GM23338 (cell line): ENCODE measurements around the gene LAYN. TPM values are rescaled to one million over a fixed set of nuclear protein-coding genes. Genes with fewer than 3 reads are reported as not detected.

Experiments used
- ATAC-seq: fragments of 200-7000 bp; cut with Tn5 transposase; 3 replicates; pipeline ENCODE4 v1.9.1; 2020
- DNase-seq: peaks from one replicate; pipeline ENCODE4 v3.0.0-alpha.2; 2015; ENCODE audit warnings: low spot score
- H2AFZ ChIP-seq: fragments of 200-600 bp; sonication (generic); 2 replicates; pipeline ENCODE4 v1.8.0; 2016; ENCODE audit warnings: antibody characterized with exemption, mild to moderate bottlenecking, moderate library complexity
- H3F3A ChIP-seq: fragments of 200-600 bp; sonication (generic); replicated peaks from 2 replicates; pipeline ENCODE4 v1.8.0; 2017; ENCODE audit warnings: antibody characterized with exemption, mixed run types, low read depth
- H3K27ac ChIP-seq: fragments of 200-600 bp; sonication (generic); 2 replicates; pipeline ENCODE4 v1.6.1; 2016; ENCODE audit warnings: low read depth
- H3K27me3 ChIP-seq: fragments of 200-600 bp; sonication (generic); 2 replicates; pipeline ENCODE4 v1.8.0; 2016; ENCODE audit warnings: mild to moderate bottlenecking, mixed run types, moderate library complexity; ENCODE audit not compliant: insufficient read depth
- H3K36me3 ChIP-seq: fragments of 200-600 bp; sonication (generic); 2 replicates; pipeline ENCODE4 v1.8.0; 2016; ENCODE audit warnings: mild to moderate bottlenecking; ENCODE audit not compliant: insufficient read depth
- H3K4me1 ChIP-seq: fragments of 200-600 bp; sonication (generic); 2 replicates; pipeline ENCODE4 v1.8.0; 2016; ENCODE audit warnings: mild to moderate bottlenecking, moderate library complexity; ENCODE audit not compliant: insufficient read depth
- H3K4me2 ChIP-seq: fragments of 200-600 bp; sonication (generic); 2 replicates; pipeline ENCODE4 v1.7.1; 2017; ENCODE audit warnings: mixed run types
- H3K4me3 ChIP-seq: fragments of 200-600 bp; sonication (generic); 2 replicates; pipeline ENCODE4 v1.6.1; 2016; ENCODE audit warnings: mixed run types
- H3K79me2 ChIP-seq: fragments of 200-600 bp; sonication (generic); replicated peaks from 2 replicates; pipeline ENCODE4 v1.8.0; 2017; ENCODE audit warnings: mild to moderate bottlenecking; ENCODE audit not compliant: insufficient read depth
- H3K9me2 ChIP-seq: fragments of 200-600 bp; sonication (generic); 2 replicates; pipeline ENCODE4 v1.8.0; 2017; ENCODE audit not compliant: insufficient read depth
- H4K20me1 ChIP-seq: fragments of 200-600 bp; sonication (generic); replicated peaks from 2 replicates; pipeline ENCODE4 v1.8.0; 2017; ENCODE audit warnings: mild to moderate bottlenecking; ENCODE audit not compliant: insufficient read depth
- H3K27ac Mint-ChIP-seq: 2 replicates; pipeline ENCODE4 v1.8.0; 2020; ENCODE audit warnings: inconsistent platforms, mild to moderate bottlenecking, moderate library complexity, mixed read lengths
- H3K27me3 Mint-ChIP-seq: 3 replicates; pipeline ENCODE4 v1.8.0; 2022; ENCODE audit warnings: low read depth, mild to moderate bottlenecking, moderate library complexity, mixed read lengths, inconsistent platforms; ENCODE audit not compliant: insufficient read depth, poor library complexity
- H3K36me3 Mint-ChIP-seq: 3 replicates; pipeline ENCODE4 v1.8.0; 2021; ENCODE audit warnings: low read depth, mild to moderate bottlenecking, inconsistent platforms, moderate library complexity, mixed read lengths
- H3K4me1 Mint-ChIP-seq: 3 replicates; pipeline ENCODE4 v1.8.0; 2020; ENCODE audit warnings: mild to moderate bottlenecking, inconsistent platforms, mixed read lengths
- H3K4me3 Mint-ChIP-seq: 3 replicates; pipeline ENCODE4 v1.8.0; 2021; ENCODE audit warnings: moderate library complexity, mild to moderate bottlenecking, inconsistent platforms, mixed read lengths
- H3K9me3 Mint-ChIP-seq: 3 replicates; pipeline ENCODE4 v1.8.0; 2020; ENCODE audit warnings: moderate library complexity, mild to moderate bottlenecking, inconsistent platforms, mixed read lengths
- CREB1 ChIP-seq: fragments of 250-450 bp; sonication (Bioruptor Pico); IDR thresholded peaks from 2 replicates; pipeline ENCODE4 v1.5.0; 2020; ENCODE audit warnings: low read depth, mild to moderate bottlenecking, moderate library complexity
- EZH2 ChIP-seq: fragments of 200-600 bp; sonication (generic); IDR thresholded peaks from one replicate; pipeline ENCODE4 v1.8.0; 2017; ENCODE audit warnings: antibody characterized with exemption, mild to moderate bottlenecking, low read depth; ENCODE audit not compliant: unreplicated experiment
- EZH2phosphoT487 ChIP-seq: fragments of 200-600 bp; sonication (generic); IDR thresholded peaks from one replicate; pipeline ENCODE4 v1.8.1; 2018; ENCODE audit warnings: antibody characterized with exemption; ENCODE audit not compliant: unreplicated experiment
- JUNB ChIP-seq: IDR thresholded peaks from one replicate; pipeline ENCODE4 v1.6.1; 2016; ENCODE audit warnings: antibody characterized with exemption; ENCODE audit not compliant: unreplicated experiment
- NANOG ChIP-seq: IDR thresholded peaks from 2 replicates; pipeline ENCODE4 v1.6.1; 2016; ENCODE audit warnings: antibody characterized with exemption, borderline replicate concordance
- POLR2AphosphoS5 ChIP-seq: IDR thresholded peaks from 2 replicates; pipeline ENCODE4 v1.6.1; 2016; ENCODE audit warnings: antibody characterized with exemption, low read depth
- STAT1 ChIP-seq: IDR thresholded peaks from one replicate; pipeline ENCODE4 v1.6.1; 2016; ENCODE audit warnings: antibody characterized with exemption; ENCODE audit not compliant: unreplicated experiment
- ZNF114 ChIP-seq: fragments of 250-450 bp; sonication (Bioruptor Pico); IDR thresholded peaks from 2 replicates; pipeline ENCODE4 v1.5.0; 2020; ENCODE audit warnings: mild to moderate bottlenecking, moderate library complexity
- ZNF331 ChIP-seq: fragments of 250-450 bp; sonication (Bioruptor Pico); IDR thresholded peaks from 2 replicates; pipeline ENCODE4 v1.5.0; 2020; ENCODE audit warnings: low read depth, mild to moderate bottlenecking, moderate library complexity
- polyA plus RNA-seq: library from polyadenylated mRNA; unstranded; fragments of >200 nt; fragmentation: Nextera tagmentation; extraction: Ambion mirVana; gene quantifications from 2 replicates; pipeline ENCODE4 v1.2.1, GENCODE V29; 2016
- total RNA-seq: library from RNA; depleted of rRNA; stranded (reverse); fragments of >200 nt; shearing (Covaris generic); gene quantifications from 2 replicates; pipeline ENCODE4 v1.2.3, GENCODE V29; 2014
- TF ChIP-seq, protein P1 (sequence below): fragments of 250-450 bp; sonication (Bioruptor Pico); IDR thresholded peaks from 2 replicates; pipeline ENCODE4 v1.5.0; 2020; ENCODE audit warnings: mild to moderate bottlenecking, moderate library complexity
- TF ChIP-seq, protein P2 (sequence below): IDR thresholded peaks from 2 replicates; pipeline ENCODE4 v1.6.1; 2016; ENCODE audit warnings: antibody characterized with exemption
- TF ChIP-seq, protein P3 (sequence below), 2 experiments: fragments of 200-600 bp in 1 of 2; sonication (generic) in 1 of 2; conservative IDR thresholded peaks; 2 replicates each; pipeline versions ENCODE4 v1.5.1 to v1.6.1; 2016 to 2017; ENCODE audit warnings: antibody characterized with exemption in 2 of 2, low read depth in 2 of 2, mild to moderate bottlenecking in 2 of 2, moderate library complexity in 1 of 2

The LAYN gene
- total and polyA plus RNA-seq, 2 experiments from 2014 or later = 6.8 to 7.9 TPM

DNA sequence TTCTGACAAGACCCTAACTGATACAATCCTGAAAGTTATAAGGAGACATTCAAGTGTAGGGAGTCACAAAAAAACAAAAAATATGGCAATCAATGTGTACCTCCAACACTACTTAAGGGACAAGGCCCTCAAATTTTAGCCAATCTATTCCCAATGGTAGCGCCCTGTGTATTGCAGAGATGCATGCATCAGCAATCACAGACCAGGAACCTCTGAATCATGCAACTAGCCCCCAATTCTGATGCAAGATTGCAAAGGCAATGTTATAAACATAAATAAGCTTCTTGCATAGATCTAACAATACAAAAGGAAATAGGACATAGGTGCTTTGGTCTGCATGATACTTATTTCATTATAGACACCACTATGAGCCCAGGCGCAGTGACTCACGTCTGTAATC is 32.1 kb downstream of the LAYN start:
- Mint-ChIP-seq H3K27ac (no peak overlapping the region), H3K36me3 (no peaks in the 10 kb centered on the region), H3K27me3 (no peaks in the 10 kb centered on the region), H3K9me3 (no peaks in the 10 kb centered on the region), H3K4me1 (0 out of 3 replicates have a peak, but pooled peaks cover 7% of the 10 kb centered on the region), H3K4me3 (no peak overlapping the region)
- Histone ChIP-seq H3K4me2 (no peak overlapping the region), H3K9me2 (no peaks in the 10 kb centered on the region), H4K20me1 (no peaks in the 10 kb centered on the region), H2AFZ (no peak overlapping the region), H3K27ac (no peak overlapping the region), H3K36me3 (no peaks in the 10 kb centered on the region), H3K79me2 (no peaks in the 10 kb centered on the region), H3K4me3 (no peak overlapping the region), H3K27me3 (no peaks in the 10 kb centered on the region), H3K4me1 (peaks cover 6% of the 10 kb centered on the region; the same call in 1 of the 2 replicates), H3F3A (no peaks in the 10 kb centered on the region)
- DNase-seq = no peak
- no peak for TF ChIP-seq NANOG
- no peak for TF ChIP-seq STAT1
- no peak for TF ChIP-seq JUNB
- no peak for TF ChIP-seq CREB1 (CRISPR knock-in tag)
- no peak for TF ChIP-seq EZH2
- ATAC-seq = no peak

DNA sequence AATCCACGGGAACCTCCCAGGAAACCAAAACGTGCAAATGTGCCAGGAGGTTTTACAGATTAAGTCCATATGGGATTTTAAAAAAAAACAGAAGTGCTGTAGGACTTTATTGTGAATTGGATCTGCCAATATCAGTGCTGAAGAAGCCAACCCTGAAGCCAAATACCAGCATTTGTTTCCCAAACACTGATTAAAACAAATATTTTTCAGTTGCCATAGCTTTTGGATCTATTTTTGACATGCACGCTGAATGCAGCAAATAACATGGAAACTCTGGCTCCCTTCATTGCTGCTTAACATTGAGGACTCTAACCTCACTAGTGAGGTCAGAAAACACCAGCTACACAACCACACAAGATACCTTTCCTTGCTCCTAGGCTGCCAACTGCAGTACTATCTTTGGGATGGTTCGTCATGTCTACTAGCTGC is 33.3 kb downstream of the LAYN start:
- DNase-seq (no peak), ATAC-seq (no peak)
- no peaks in the 10 kb centered on the region for H3K79me2 ChIP-seq
- 0 out of 3 replicates have a peak, but pooled peaks cover 7% of the 10 kb centered on the region for H3K4me1 Mint-ChIP-seq
- H3K4me3 ChIP-seq = no peak overlapping the region
- peaks cover 6% of the 10 kb centered on the region; the same call in 1 of the 2 replicates for H3K4me1 ChIP-seq
- no peak overlapping the region for H2AFZ ChIP-seq
- no peak overlapping the region for H3K27ac Mint-ChIP-seq
- H3K27ac ChIP-seq = no peak overlapping the region
- no peaks in the 10 kb centered on the region for H3K9me2 ChIP-seq
- H3K27me3 Mint-ChIP-seq = no peaks in the 10 kb centered on the region
- no peaks in the 10 kb centered on the region for H3F3A ChIP-seq
- H3K4me2 ChIP-seq = no peak overlapping the region
- H3K27me3 ChIP-seq = no peaks in the 10 kb centered on the region
- H3K4me3 Mint-ChIP-seq = no peak overlapping the region
- H3K9me3 Mint-ChIP-seq = no peaks in the 10 kb centered on the region
- H3K36me3 Mint-ChIP-seq = no peaks in the 10 kb centered on the region
- no peaks in the 10 kb centered on the region for H3K36me3 ChIP-seq
- no peaks in the 10 kb centered on the region for H4K20me1 ChIP-seq
- no peak for TF ChIP-seq JUNB
- no peak for TF ChIP-seq ZNF331 (CRISPR knock-in tag)
- TF ChIP-seq, protein P1, sequence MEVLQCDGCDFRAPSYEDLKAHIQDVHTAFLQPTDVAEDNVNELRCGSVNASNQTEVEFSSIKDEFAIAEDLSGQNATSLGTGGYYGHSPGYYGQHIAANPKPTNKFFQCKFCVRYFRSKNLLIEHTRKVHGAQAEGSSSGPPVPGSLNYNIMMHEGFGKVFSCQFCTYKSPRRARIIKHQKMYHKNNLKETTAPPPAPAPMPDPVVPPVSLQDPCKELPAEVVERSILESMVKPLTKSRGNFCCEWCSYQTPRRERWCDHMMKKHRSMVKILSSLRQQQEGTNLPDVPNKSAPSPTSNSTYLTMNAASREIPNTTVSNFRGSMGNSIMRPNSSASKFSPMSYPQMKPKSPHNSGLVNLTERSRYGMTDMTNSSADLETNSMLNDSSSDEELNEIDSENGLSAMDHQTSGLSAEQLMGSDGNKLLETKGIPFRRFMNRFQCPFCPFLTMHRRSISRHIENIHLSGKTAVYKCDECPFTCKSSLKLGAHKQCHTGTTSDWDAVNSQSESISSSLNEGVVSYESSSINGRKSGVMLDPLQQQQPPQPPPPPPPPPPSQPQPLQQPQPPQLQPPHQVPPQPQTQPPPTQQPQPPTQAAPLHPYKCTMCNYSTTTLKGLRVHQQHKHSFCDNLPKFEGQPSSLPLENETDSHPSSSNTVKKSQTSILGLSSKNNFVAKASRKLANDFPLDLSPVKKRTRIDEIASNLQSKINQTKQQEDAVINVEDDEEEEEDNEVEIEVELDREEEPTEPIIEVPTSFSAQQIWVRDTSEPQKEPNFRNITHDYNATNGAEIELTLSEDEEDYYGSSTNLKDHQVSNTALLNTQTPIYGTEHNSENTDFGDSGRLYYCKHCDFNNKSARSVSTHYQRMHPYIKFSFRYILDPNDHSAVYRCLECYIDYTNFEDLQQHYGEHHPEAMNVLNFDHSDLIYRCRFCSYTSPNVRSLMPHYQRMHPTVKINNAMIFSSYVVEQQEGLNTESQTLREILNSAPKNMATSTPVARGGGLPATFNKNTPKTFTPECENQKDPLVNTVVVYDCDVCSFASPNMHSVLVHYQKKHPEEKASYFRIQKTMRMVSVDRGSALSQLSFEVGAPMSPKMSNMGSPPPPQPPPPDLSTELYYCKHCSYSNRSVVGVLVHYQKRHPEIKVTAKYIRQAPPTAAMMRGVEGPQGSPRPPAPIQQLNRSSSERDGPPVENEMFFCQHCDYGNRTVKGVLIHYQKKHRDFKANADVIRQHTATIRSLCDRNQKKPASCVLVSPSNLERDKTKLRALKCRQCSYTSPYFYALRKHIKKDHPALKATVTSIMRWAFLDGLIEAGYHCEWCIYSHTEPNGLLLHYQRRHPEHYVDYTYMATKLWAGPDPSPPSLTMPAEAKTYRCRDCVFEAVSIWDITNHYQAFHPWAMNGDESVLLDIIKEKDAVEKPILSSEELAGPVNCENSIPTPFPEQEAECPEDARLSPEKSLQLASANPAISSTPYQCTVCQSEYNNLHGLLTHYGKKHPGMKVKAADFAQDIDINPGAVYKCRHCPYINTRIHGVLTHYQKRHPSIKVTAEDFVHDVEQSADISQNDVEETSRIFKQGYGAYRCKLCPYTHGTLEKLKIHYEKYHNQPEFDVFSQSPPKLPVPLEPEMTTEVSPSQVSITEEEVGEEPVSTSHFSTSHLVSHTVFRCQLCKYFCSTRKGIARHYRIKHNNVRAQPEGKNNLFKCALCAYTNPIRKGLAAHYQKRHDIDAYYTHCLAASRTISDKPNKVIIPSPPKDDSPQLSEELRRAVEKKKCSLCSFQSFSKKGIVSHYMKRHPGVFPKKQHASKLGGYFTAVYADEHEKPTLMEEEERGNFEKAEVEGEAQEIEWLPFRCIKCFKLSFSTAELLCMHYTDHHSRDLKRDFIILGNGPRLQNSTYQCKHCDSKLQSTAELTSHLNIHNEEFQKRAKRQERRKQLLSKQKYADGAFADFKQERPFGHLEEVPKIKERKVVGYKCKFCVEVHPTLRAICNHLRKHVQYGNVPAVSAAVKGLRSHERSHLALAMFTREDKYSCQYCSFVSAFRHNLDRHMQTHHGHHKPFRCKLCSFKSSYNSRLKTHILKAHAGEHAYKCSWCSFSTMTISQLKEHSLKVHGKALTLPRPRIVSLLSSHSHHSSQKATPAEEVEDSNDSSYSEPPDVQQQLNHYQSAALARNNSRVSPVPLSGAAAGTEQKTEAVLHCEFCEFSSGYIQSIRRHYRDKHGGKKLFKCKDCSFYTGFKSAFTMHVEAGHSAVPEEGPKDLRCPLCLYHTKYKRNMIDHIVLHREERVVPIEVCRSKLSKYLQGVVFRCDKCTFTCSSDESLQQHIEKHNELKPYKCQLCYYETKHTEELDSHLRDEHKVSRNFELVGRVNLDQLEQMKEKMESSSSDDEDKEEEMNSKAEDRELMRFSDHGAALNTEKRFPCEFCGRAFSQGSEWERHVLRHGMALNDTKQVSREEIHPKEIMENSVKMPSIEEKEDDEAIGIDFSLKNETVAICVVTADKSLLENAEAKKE (CRISPR knock-in tag) = no peak
- TF ChIP-seq POLR2AphosphoS5 = no peak
- TF ChIP-seq CREB1 (CRISPR knock-in tag) = no peak
- TF ChIP-seq, protein P2, sequence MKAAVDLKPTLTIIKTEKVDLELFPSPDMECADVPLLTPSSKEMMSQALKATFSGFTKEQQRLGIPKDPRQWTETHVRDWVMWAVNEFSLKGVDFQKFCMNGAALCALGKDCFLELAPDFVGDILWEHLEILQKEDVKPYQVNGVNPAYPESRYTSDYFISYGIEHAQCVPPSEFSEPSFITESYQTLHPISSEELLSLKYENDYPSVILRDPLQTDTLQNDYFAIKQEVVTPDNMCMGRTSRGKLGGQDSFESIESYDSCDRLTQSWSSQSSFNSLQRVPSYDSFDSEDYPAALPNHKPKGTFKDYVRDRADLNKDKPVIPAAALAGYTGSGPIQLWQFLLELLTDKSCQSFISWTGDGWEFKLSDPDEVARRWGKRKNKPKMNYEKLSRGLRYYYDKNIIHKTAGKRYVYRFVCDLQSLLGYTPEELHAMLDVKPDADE = no peak
- TF ChIP-seq STAT1 = no peak
- no peak for TF ChIP-seq EZH2phosphoT487
- no peak for TF ChIP-seq NANOG
- TF ChIP-seq, protein P3, sequence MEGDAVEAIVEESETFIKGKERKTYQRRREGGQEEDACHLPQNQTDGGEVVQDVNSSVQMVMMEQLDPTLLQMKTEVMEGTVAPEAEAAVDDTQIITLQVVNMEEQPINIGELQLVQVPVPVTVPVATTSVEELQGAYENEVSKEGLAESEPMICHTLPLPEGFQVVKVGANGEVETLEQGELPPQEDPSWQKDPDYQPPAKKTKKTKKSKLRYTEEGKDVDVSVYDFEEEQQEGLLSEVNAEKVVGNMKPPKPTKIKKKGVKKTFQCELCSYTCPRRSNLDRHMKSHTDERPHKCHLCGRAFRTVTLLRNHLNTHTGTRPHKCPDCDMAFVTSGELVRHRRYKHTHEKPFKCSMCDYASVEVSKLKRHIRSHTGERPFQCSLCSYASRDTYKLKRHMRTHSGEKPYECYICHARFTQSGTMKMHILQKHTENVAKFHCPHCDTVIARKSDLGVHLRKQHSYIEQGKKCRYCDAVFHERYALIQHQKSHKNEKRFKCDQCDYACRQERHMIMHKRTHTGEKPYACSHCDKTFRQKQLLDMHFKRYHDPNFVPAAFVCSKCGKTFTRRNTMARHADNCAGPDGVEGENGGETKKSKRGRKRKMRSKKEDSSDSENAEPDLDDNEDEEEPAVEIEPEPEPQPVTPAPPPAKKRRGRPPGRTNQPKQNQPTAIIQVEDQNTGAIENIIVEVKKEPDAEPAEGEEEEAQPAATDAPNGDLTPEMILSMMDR (conservative IDR thresholded peaks at IDR 0.05; ENCODE audit: low read depth in 2 of 2) = no peak
- no peak for TF ChIP-seq EZH2
- TF ChIP-seq ZNF114 (CRISPR knock-in tag) = no peak
